ENCODE results near the gene MIS18A. TPM values are rescaled to one million over a fixed set of nuclear protein-coding genes. Genes with fewer than 3 reads are reported as not detected.
A peak's percentile ranks its signal among the peaks of the same experiment; 100 is the strongest.
"Not testable (repeated sequence)": the region's sequence is repeated elsewhere in the genome, so short reads cannot be mapped to it uniquely, and the experiment has no call there.

Gene MIS18A
- total RNA-seq, 1 donor from 2014 or later = 6.8 TPM

GRCh38 chr21:32303385-32303784 is 24.5 kb upstream of the MIS18A start:
- DNase-seq = no peak

GRCh38 chr21:32302560-32302959 is 23.7 kb upstream of the MIS18A start:
- no peak for DNase-seq

- DNase-seq = no peak
These were observed 22.7 kb upstream of the MIS18A start for GRCh38 chr21:32301596-32301995.

- no peak for DNase-seq
These were observed 21.4 kb upstream of the MIS18A start for GRCh38 chr21:32300117-32300681.

- no peak for DNase-seq
These were observed 20.8 kb upstream of the MIS18A start for GRCh38 chr21:32299695-32300094.

GRCh38 chr21:32298658-32299081 is 19.8 kb upstream of the MIS18A start, which contains the start of gene MRAP:
Gene MRAP (plus strand): TSS chr21:32298855. CDS start chr21:32298972, 117 bp downstream.
- DNase-seq = no peak

GRCh38 chr21:32298148-32298559 is 19.3 kb upstream of the MIS18A start:
- DNase-seq = no peak

GRCh38 chr21:32297449-32297848 is 18.6 kb upstream of the MIS18A start:
- no peak for DNase-seq

GRCh38 chr21:32285476-32285875 is 6.6 kb upstream of the MIS18A start:
- no peak for DNase-seq

- no peak for DNase-seq
These were observed 4.1 kb upstream of the MIS18A start for GRCh38 chr21:32282992-32283391.

GRCh38 chr21:32281531-32281930 is 2.7 kb upstream of the MIS18A start:
- DNase-seq = no peak

- DNase-seq = no peak
These were observed 480 bp upstream of the MIS18A start for GRCh38 chr21:32279377-32279680.

- DNase-seq = peak; percentile 23
These were observed 746 bp downstream of the MIS18A start for GRCh38 chr21:32278103-32278502.

- no peak for DNase-seq
These were observed 2.2 kb downstream of the MIS18A start for GRCh38 chr21:32276671-32277070.

GRCh38 chr21:32270748-32271147 is 8.1 kb downstream of the MIS18A start:
- DNase-seq = no peak

- not testable (repeated sequence) for DNase-seq
These were observed 13.5 kb downstream of the MIS18A start for GRCh38 chr21:32265321-32265720.

- DNase-seq = no peak
These were observed 16.9 kb downstream of the MIS18A start for GRCh38 chr21:32261929-32262328.

GRCh38 chr21:32260130-32260529 is 18.7 kb downstream of the MIS18A start:
- no peak for DNase-seq

GRCh38 chr21:32258786-32259048 is 20.1 kb downstream of the MIS18A start:
- DNase-seq = not testable (repeated sequence)

- peak; percentile 92 for DNase-seq
These were observed 20.7 kb downstream of the MIS18A start for GRCh38 chr21:32257962-32258785.

GRCh38 chr21:32256873-32257620 is 21.8 kb downstream of the MIS18A start:
- DNase-seq = peak; percentile 96

- DNase-seq = no peak
These were observed 22.6 kb downstream of the MIS18A start for GRCh38 chr21:32256251-32256650.

- no peak for DNase-seq
These were observed 25.6 kb downstream of the MIS18A start for GRCh38 chr21:32253215-32253641.

- no peak for DNase-seq
These were observed 26.7 kb downstream of the MIS18A start for GRCh38 chr21:32252136-32252535.

Data from dermis blood vessel endothelial cell (primary cell).